NB4 (cell line): ENCODE results near the gene LRRTM4.

Experiments
- MYC ChIP-seq: IDR thresholded peaks from 2 replicates; pipeline ENCODE4 v1.6.1; 2011; ENCODE audit warnings: low read depth, low read length
- POLR2A ChIP-seq: IDR thresholded peaks from 2 replicates; pipeline ENCODE4 v1.6.1; 2011; ENCODE audit warnings: mild to moderate bottlenecking; ENCODE audit not compliant: insufficient read length; ENCODE audit errors: extremely low read depth
- TF ChIP-seq, protein P1 (sequence below): IDR thresholded peaks from one replicate; pipeline ENCODE4 v1.5.1; 2012; ENCODE audit warnings: low read depth, low read length
- TF ChIP-seq, protein P2 (sequence below): IDR thresholded peaks from 2 replicates; pipeline ENCODE4 v1.6.1; 2011; ENCODE audit warnings: low read depth, low read length

DNA sequence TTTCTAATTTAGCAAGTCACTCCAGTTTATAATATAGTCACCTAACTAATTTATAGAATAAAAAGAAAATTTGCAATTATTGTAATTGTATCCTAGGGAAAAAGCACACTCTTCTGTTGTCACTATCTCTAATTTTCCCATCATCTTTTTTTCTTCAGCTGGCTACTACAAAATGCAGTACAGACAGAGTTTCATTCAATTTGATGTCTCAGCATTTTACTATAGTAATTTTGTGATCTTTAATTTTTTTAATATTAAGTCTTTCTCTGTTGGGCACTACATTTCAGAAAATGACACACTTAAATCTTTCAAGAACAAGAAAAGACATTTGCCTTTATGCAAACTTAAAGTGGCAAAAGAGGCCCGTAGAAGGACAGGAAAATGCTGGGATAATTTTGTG, 118.0 kb downstream of the LRRTM4 start:
- no peak for TF ChIP-seq POLR2A
- no peak for TF ChIP-seq MYC
- TF ChIP-seq, protein P1, sequence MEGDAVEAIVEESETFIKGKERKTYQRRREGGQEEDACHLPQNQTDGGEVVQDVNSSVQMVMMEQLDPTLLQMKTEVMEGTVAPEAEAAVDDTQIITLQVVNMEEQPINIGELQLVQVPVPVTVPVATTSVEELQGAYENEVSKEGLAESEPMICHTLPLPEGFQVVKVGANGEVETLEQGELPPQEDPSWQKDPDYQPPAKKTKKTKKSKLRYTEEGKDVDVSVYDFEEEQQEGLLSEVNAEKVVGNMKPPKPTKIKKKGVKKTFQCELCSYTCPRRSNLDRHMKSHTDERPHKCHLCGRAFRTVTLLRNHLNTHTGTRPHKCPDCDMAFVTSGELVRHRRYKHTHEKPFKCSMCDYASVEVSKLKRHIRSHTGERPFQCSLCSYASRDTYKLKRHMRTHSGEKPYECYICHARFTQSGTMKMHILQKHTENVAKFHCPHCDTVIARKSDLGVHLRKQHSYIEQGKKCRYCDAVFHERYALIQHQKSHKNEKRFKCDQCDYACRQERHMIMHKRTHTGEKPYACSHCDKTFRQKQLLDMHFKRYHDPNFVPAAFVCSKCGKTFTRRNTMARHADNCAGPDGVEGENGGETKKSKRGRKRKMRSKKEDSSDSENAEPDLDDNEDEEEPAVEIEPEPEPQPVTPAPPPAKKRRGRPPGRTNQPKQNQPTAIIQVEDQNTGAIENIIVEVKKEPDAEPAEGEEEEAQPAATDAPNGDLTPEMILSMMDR, result no peak
- TF ChIP-seq, protein P2, sequence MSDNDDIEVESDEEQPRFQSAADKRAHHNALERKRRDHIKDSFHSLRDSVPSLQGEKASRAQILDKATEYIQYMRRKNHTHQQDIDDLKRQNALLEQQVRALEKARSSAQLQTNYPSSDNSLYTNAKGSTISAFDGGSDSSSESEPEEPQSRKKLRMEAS, result no peak
